B cell (primary cell): ENCODE measurements around the gene DECR2. TPM values are rescaled to one million over a fixed set of nuclear protein-coding genes. Genes with fewer than 3 reads are reported as not detected.
"Not testable (repeated sequence)": the region's sequence is repeated elsewhere in the genome, so short reads cannot be mapped to it uniquely, and the experiment has no call there.

Source experiments
- ATAC-seq: fragments of 200-7000 bp; cut with Tn5 transposase; one replicate; pipeline ENCODE4 v1.10.0; 2021; ENCODE audit warnings: low read depth, mild to moderate bottlenecking, moderate number of reproducible peaks, moderate library complexity
- CTCF ChIA-PET: fragments of 350-600 bp; sonication (Branson Sonifier 250); formaldehyde crosslinking; loops from one replicate; lab custom pipeline; 2021; ENCODE audit warnings: antibody characterized with exemption, inconsistent platforms; lab: Charles Lee
- POLR2A ChIA-PET: fragments of 350-600 bp; sonication (Branson Sonifier 250); formaldehyde crosslinking; loops from one replicate; lab custom pipeline; 2021; ENCODE audit warnings: antibody characterized with exemption; lab: Charles Lee
- DNase-seq: peaks from one replicate; pipeline ENCODE4 v3.0.0; 2013
- H2AFZ ChIP-seq: 2 replicates; pipeline ENCODE4 v1.6.1; 2012; ENCODE audit warnings: mild to moderate bottlenecking, low read depth, low read length; ENCODE audit not compliant: insufficient read depth, poor library complexity, severe bottlenecking
- H3K27ac ChIP-seq, 2 donors: 1 replicate in 1 of 2; 2 replicates in 1 of 2; pipeline ENCODE4 v1.5.1; 2012 to 2013; ENCODE audit warnings: low read length in 2 of 2, mild to moderate bottlenecking in 2 of 2, moderate library complexity in 1 of 2
- H3K27me3 ChIP-seq, 4 experiments: fragments of 200-600 bp in 1 of 4; sonication (generic) in 1 of 4; replicated peaks in 1 of 4; 1 replicate in 2 of 4; 2 replicates in 2 of 4; pipeline versions ENCODE4 v1.6.1 to v1.7.0; 2013 to 2016; ENCODE audit warnings: low read length in 3 of 4, mild to moderate bottlenecking in 2 of 4, mixed read lengths in 1 of 4, moderate library complexity in 1 of 4; ENCODE audit not compliant: insufficient read depth in 4 of 4, control insufficient read depth in 3 of 4; ENCODE audit errors: control extremely low read depth in 1 of 4
- H3K36me3 ChIP-seq, 2 experiments: replicated peaks in 1 of 2; 1 replicate in 1 of 2; 2 replicates in 1 of 2; pipeline versions ENCODE4 v1.6.1 to v1.7.1; 2013; ENCODE audit warnings: low read length in 1 of 2; ENCODE audit not compliant: insufficient read depth in 2 of 2, control insufficient read depth in 1 of 2; ENCODE audit errors: control extremely low read depth in 1 of 2, extremely low read depth in 1 of 2
- H3K4me1 ChIP-seq, 2 donors: fragments of 200-600 bp in 1 of 2; sonication (generic) in 1 of 2; 1 replicate in 1 of 2; 2 replicates in 1 of 2; pipeline versions ENCODE4 v1.5.1 to v1.6.1; 2013 to 2017; ENCODE audit warnings: low read length in 2 of 2; ENCODE audit not compliant: control insufficient read depth in 2 of 2, insufficient read depth in 2 of 2
- H3K4me2 ChIP-seq: replicated peaks from 2 replicates; pipeline ENCODE3; 2012; ENCODE audit warnings: mild to moderate bottlenecking, low read depth, low read length; ENCODE audit not compliant: poor library complexity, severe bottlenecking
- H3K4me3 ChIP-seq, 5 experiments: fragments of 200-600 bp in 1 of 5; sonication (generic) in 1 of 5; 1 replicate in 3 of 5; 2 replicates in 2 of 5; pipeline versions ENCODE4 v1.5.1 to v1.7.0; 2011 to 2016; ENCODE audit warnings: low read length in 4 of 5, mild to moderate bottlenecking in 4 of 5, low read depth in 2 of 5, control low read depth in 1 of 5, moderate library complexity in 1 of 5; ENCODE audit not compliant: insufficient read depth in 1 of 5; ENCODE audit errors: control extremely low read depth in 1 of 5, extremely low read depth in 1 of 5
- H3K79me2 ChIP-seq: fragments of 200-600 bp; sonication (generic); one replicate; pipeline ENCODE4 v1.6.0; 2016; ENCODE audit warnings: low read length; ENCODE audit not compliant: control insufficient read depth, insufficient read depth
- H3K9ac ChIP-seq: fragments of 200-600 bp; sonication (generic); 2 replicates; pipeline ENCODE4 v1.6.1; 2017; ENCODE audit warnings: mild to moderate bottlenecking, low read length, moderate library complexity
- H3K9me3 ChIP-seq, 3 donors: one replicate each; pipeline versions ENCODE4 v1.6.1 to v1.7.1; 2013; ENCODE audit warnings: low read length in 2 of 3; ENCODE audit not compliant: control insufficient read depth in 2 of 3, insufficient read depth in 1 of 3; ENCODE audit errors: control extremely low read depth in 1 of 3
- H4K20me1 ChIP-seq: 2 replicates; pipeline ENCODE4 v1.6.0; 2012; ENCODE audit warnings: mild to moderate bottlenecking, low read length; ENCODE audit not compliant: insufficient read depth, control insufficient read depth, poor library complexity, severe bottlenecking
- H3K27ac Mint-ChIP-seq: one replicate; pipeline ENCODE4 v1.8.0; 2021; ENCODE audit warnings: mixed read lengths
- H3K27me3 Mint-ChIP-seq: one replicate; pipeline ENCODE4 v1.8.0; 2021; ENCODE audit warnings: mixed read lengths
- H3K4me1 Mint-ChIP-seq: one replicate; pipeline ENCODE4 v1.8.0; 2021; ENCODE audit warnings: mixed read lengths
- H3K4me3 Mint-ChIP-seq: one replicate; pipeline ENCODE4 v1.8.0; 2021; ENCODE audit warnings: mixed read lengths
- H3K9me3 Mint-ChIP-seq: one replicate; pipeline ENCODE4 v1.8.0; 2022; ENCODE audit warnings: mixed read lengths; ENCODE audit not compliant: insufficient read depth
- EZH2 ChIP-seq: IDR thresholded peaks from 2 replicates; pipeline ENCODE4 v1.6.1; 2012; ENCODE audit warnings: borderline replicate concordance, low read depth, mild to moderate bottlenecking, moderate library complexity, low read length; ENCODE audit not compliant: insufficient read depth, poor library complexity, severe bottlenecking
- WGBS: methylation state at CpG from one replicate; pipeline ENCODE4 v1.1.5; 2013; ENCODE audit warnings: missing lambda C conversion rate; ENCODE audit not compliant: insufficient coverage; 5-methylcytosine and 5-hydroxymethylcytosine counted together
- intact Hi-C: fragments of 100-400 bp; cut with micrococcal nuclease; formaldehyde crosslinking; loops from one replicate; pipeline ENCODE4 v1.10.0; 2022
- polyA plus RNA-seq: library from polyadenylated mRNA; depleted of rRNA; stranded (reverse); fragments of >200 nt; gene quantifications from 2 replicates; pipeline ENCODE4 v1.2.3, GENCODE V29; 2012
- total RNA-seq, 2 donors: library from RNA; stranded (reverse); fragments of 120-200 nt in 1 of 2; gene quantifications; 1 replicate in 1 of 2; 2 replicates in 1 of 2; pipeline versions ENCODE4 v1.2.3 to v1.2.4, GENCODE V29; 2013 to 2022
- TF ChIP-seq, protein P1 (sequence below): fragments of 200-600 bp; IDR thresholded peaks from one replicate; pipeline ENCODE4 v1.8.0; 2022; ENCODE audit warnings: antibody characterized with exemption, mild to moderate bottlenecking

The DECR2 gene
- total and polyA plus RNA-seq, 2 donors (not counting 1 experiment from before 2014, with no cell fraction given), result 11.0 to 16.3 TPM

DNA sequence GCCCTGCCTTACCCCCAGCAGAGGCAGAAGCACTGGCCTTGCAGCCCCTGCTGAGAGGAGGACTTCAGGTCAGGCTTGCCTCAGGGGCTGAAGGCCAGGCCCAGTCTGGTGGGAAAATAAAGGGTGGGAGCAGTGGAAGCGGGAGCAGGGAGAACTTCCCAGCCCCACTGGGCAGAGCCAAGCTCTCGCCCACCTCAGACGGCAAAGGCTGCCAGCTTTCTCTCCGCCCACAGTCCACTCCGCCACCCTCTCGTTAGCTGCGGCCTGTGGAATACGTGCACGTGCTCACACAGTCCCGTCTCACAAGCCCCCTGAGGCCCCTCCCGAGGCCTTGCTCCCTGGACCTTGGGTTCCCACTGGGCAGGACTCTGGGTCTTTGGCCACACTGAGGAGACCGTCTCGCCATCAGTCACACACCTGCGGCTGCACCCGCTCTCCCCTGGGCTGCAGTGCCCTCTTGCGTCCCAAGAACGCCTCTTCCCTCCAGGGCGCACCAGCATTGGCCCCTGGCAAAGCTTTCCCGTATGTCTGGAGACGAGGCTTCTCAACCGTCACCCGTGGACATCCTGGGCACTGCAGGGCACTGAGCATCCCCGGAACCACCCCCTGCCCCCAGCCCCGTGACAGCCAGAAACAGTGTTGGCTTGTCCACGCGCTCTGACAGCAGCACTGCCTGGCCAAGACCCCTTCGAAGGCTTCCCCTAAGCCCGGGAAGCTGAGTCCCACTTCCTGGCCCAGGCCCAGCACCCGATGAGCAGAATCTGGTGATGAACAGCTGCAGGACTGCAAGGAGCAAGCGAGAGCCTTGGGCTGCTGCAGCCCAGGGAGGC lies 39.6 kb upstream of the DECR2 start:
- no peaks in the 10 kb centered on the region for H4K20me1 ChIP-seq

DNA sequence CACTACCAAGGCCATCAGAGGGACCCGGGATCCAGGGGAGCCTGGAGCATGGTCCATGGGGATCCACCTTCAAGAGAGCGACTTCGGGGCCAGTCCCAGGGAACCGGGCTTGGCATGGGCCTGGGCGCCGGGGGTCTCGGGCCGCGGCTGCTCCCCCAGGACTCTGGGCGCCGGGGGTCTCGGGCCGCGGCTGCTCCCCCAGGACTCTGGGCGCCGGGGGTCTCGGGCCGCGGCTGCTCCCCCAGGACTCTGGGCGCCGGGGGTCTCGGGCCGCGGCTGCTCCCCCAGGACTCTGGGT lies 39.0 kb upstream of the DECR2 start:
- not testable (repeated sequence) for DNase-seq, H4K20me1 ChIP-seq, ATAC-seq, H3K27me3 Mint-ChIP-seq, H3K27ac Mint-ChIP-seq, H3K9me3 ChIP-seq, H3K36me3 ChIP-seq, H3K4me2 ChIP-seq, H3K27me3 ChIP-seq, H3K4me1 Mint-ChIP-seq, H3K9ac ChIP-seq, H3K4me3 Mint-ChIP-seq, H3K4me1 ChIP-seq, H3K79me2 ChIP-seq, H2AFZ ChIP-seq, H3K27ac ChIP-seq, H3K9me3 Mint-ChIP-seq, H3K4me3 ChIP-seq
- WGBS, result 100% methylated on average over 1 of the region's 24 CpGs
- POLR2A ChIA-PET, result interaction anchor here (0.5 kb wide), 1 partner anchor 140 kb away, joined by 9 read pairs; no protein-coding TSS in a partner anchor
- intact Hi-C loops, result loop anchor here (1.0 kb wide), 3 partner anchors 245 to 297 kb away; no protein-coding TSS in a partner anchor
- CTCF ChIA-PET, result interaction anchor here (0.6 to 3.6 kb wide), 11 partner anchors 9 to 322 kb away, joined by 3 to 63 read pairs (median 4); partner anchors contain the start of genes FAM234A and LUC7L

More for the DNA sequence above, 39.6 kb upstream of the DECR2 start:
- peaks cover 4% of the 10 kb centered on the region for H3K4me1 Mint-ChIP-seq
- no peak overlapping the region for H3K27ac ChIP-seq
- peak overlapping the region; percentile 51 for H3K4me2 ChIP-seq
- ChIA-PET POLR2A (interaction anchor here (0.5 to 0.8 kb wide), 3 partner anchors 9 to 288 kb away, joined by 3 to 9 read pairs (median 3); no protein-coding TSS in a partner anchor), CTCF (interaction anchor here (0.6 to 3.6 kb wide), 13 partner anchors 10 to 321 kb away, joined by 3 to 63 read pairs (median 4); partner anchors contain the start of genes FAM234A and LUC7L)
- peaks cover 0 to 8% of the 10 kb centered on the region in 2 donors for H3K4me1 ChIP-seq
- peak; percentile 80 for DNase-seq
- intact Hi-C loops, result loop anchor here (1.0 kb wide), 3 partner anchors 245 to 297 kb away; no protein-coding TSS in a partner anchor
- H3K79me2 ChIP-seq, result no peaks in the 10 kb centered on the region
- H3K4me3 Mint-ChIP-seq, result no peak overlapping the region
- H3K9me3 ChIP-seq, result no peaks in the 10 kb centered on the region
- H3K9ac ChIP-seq, result no peak overlapping the region
- WGBS, result 32% methylated on average over 28 of the region's 30 CpGs
- TF ChIP-seq, protein P1, sequence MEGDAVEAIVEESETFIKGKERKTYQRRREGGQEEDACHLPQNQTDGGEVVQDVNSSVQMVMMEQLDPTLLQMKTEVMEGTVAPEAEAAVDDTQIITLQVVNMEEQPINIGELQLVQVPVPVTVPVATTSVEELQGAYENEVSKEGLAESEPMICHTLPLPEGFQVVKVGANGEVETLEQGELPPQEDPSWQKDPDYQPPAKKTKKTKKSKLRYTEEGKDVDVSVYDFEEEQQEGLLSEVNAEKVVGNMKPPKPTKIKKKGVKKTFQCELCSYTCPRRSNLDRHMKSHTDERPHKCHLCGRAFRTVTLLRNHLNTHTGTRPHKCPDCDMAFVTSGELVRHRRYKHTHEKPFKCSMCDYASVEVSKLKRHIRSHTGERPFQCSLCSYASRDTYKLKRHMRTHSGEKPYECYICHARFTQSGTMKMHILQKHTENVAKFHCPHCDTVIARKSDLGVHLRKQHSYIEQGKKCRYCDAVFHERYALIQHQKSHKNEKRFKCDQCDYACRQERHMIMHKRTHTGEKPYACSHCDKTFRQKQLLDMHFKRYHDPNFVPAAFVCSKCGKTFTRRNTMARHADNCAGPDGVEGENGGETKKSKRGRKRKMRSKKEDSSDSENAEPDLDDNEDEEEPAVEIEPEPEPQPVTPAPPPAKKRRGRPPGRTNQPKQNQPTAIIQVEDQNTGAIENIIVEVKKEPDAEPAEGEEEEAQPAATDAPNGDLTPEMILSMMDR, result peak; percentile 75
- TF ChIP-seq EZH2, result no peak
- peak overlapping the region; percentile 13 for H3K27ac Mint-ChIP-seq
- H3K27me3 ChIP-seq, result peaks cover 0 to 10% (median 0%) of the 10 kb centered on the region in 4 experiments
- ATAC-seq, result peak; percentile 89
- peaks cover 0 to 4% of the 10 kb centered on the region in 2 experiments for H3K36me3 ChIP-seq
- no peak overlapping the region for H3K4me3 ChIP-seq
- no peaks in the 10 kb centered on the region for H3K9me3 Mint-ChIP-seq
- H2AFZ ChIP-seq, result peak overlapping the region; percentile 34
- H3K27me3 Mint-ChIP-seq, result peaks cover 5% of the 10 kb centered on the region
